PFSK-1 (cell line): Measurements from ENCODE around the gene GRWD1.

Source experiments
- FOXP2 ChIP-seq: optimal IDR thresholded peaks from 2 replicates; pipeline ENCODE3; 2011; ENCODE audit warnings: borderline replicate concordance, control low read depth, inconsistent platforms; ENCODE audit not compliant: insufficient read depth; ENCODE audit errors: extremely low read length, extremely low read depth
- POLR2AphosphoS5 ChIP-seq: IDR thresholded peaks from 2 replicates; pipeline ENCODE4 v1.6.1; 2012; ENCODE audit warnings: low read depth, mild to moderate bottlenecking, control low read depth, low read length, moderate library complexity
- REST ChIP-seq, 2 experiments: IDR thresholded peaks; 2 replicates each; pipeline versions ENCODE4 v1.6.1 to v1.8.0; 2011 to 2012; ENCODE audit warnings: low read depth in 2 of 2, low read length in 2 of 2, control low read depth in 1 of 2, inconsistent platforms in 1 of 2, mild to moderate bottlenecking in 1 of 2, moderate library complexity in 1 of 2; ENCODE audit not compliant: insufficient read depth in 1 of 2
- SIN3A ChIP-seq: IDR thresholded peaks from 2 replicates; pipeline ENCODE4 v1.6.1; 2012; ENCODE audit warnings: mild to moderate bottlenecking, low read length, moderate library complexity, borderline replicate concordance; ENCODE audit not compliant: insufficient read depth
- TAF1 ChIP-seq: IDR thresholded peaks from 2 replicates; pipeline ENCODE4 v1.6.1; 2012; ENCODE audit warnings: low read length, control low read depth, borderline replicate concordance; ENCODE audit not compliant: insufficient read depth

The GRWD1 gene

GRCh38 chr19:48474084-48474592 lies 28.4 kb downstream of the GRWD1 start:
- no peak for TF ChIP-seq REST (IDR thresholded peaks at IDR 0.05; ENCODE audit: insufficient read depth in 1 of 2, low read depth in 2 of 2, low read length in 2 of 2)
- TF ChIP-seq SIN3A: no peak
- no peak for TF ChIP-seq TAF1
- TF ChIP-seq FOXP2: no peak
- no peak for TF ChIP-seq POLR2AphosphoS5

- TF ChIP-seq SIN3A (no peak), FOXP2 (no peak), REST (IDR thresholded peaks at IDR 0.05; ENCODE audit: insufficient read depth in 1 of 2, low read depth in 2 of 2, low read length in 2 of 2) (no peak), POLR2AphosphoS5 (no peak), TAF1 (no peak)
Measured at GRCh38 chr19:48475369-48476068, 29.7 kb downstream of the GRWD1 start.

- TF ChIP-seq FOXP2: no peak
- TF ChIP-seq POLR2AphosphoS5: no peak
- TF ChIP-seq REST (IDR thresholded peaks at IDR 0.05; ENCODE audit: insufficient read depth in 1 of 2, low read depth in 2 of 2, low read length in 2 of 2): no peak
- no peak for TF ChIP-seq TAF1
- TF ChIP-seq SIN3A: no peak
Measured at GRCh38 chr19:48476176-48476575, 30.4 kb downstream of the GRWD1 start.

GRCh38 chr19:48477067-48477685 lies 31.4 kb downstream of the GRWD1 start:
- TF ChIP-seq POLR2AphosphoS5 (0 out of 2 replicates have a peak, but pooled peaks have one; percentile 21), SIN3A (no peak)

- TF ChIP-seq FOXP2 (no peak), REST (IDR thresholded peaks at IDR 0.05; ENCODE audit: insufficient read depth in 1 of 2, low read depth in 2 of 2, low read length in 2 of 2) (no peak), TAF1 (no peak), SIN3A (no peak), POLR2AphosphoS5 (no peak)
Measured at GRCh38 chr19:48477698-48478338, 32.0 kb downstream of the GRWD1 start.
